GM15510 (cell line): Measurements from ENCODE around the gene PCIF1.

Experiments used
- POLR2A ChIP-seq: IDR thresholded peaks from 3 replicates; pipeline ENCODE4 v1.6.1; 2011; ENCODE audit warnings: borderline replicate concordance; ENCODE audit not compliant: insufficient read length; ENCODE audit errors: extremely low read depth

PCIF1 gene

GRCh38 chr20:45947110-45947866 is 12.8 kb downstream of the PCIF1 start:
- no peak for TF ChIP-seq POLR2A

- no peak for TF ChIP-seq POLR2A
These were observed 13.8 kb downstream of the PCIF1 start for GRCh38 chr20:45948261-45948733.

GRCh38 chr20:45948742-45949541 is 14.5 kb downstream of the PCIF1 start:
- TF ChIP-seq POLR2A = no peak

- no peak for TF ChIP-seq POLR2A
These were observed 15.3 kb downstream of the PCIF1 start for GRCh38 chr20:45949542-45950329.

GRCh38 chr20:45950330-45950646 is 15.8 kb downstream of the PCIF1 start:
- no peak for TF ChIP-seq POLR2A

GRCh38 chr20:45951925-45952834 is 17.7 kb downstream of the PCIF1 start:
- no peak for TF ChIP-seq POLR2A

GRCh38 chr20:45952861-45953260 is 18.4 kb downstream of the PCIF1 start:
- TF ChIP-seq POLR2A = no peak

- TF ChIP-seq POLR2A = no peak
These were observed 19.2 kb downstream of the PCIF1 start for GRCh38 chr20:45953672-45954071.

- TF ChIP-seq POLR2A = no peak
These were observed 22.8 kb downstream of the PCIF1 start for GRCh38 chr20:45957021-45957941.

GRCh38 chr20:45958593-45958992 is 24.1 kb downstream of the PCIF1 start:
- no peak for TF ChIP-seq POLR2A

- no peak for TF ChIP-seq POLR2A
These were observed 24.6 kb downstream of the PCIF1 start for GRCh38 chr20:45959126-45959525.

GRCh38 chr20:45959956-45960630 is 25.6 kb downstream of the PCIF1 start:
- TF ChIP-seq POLR2A = no peak
